ENCODE measurements around the gene RESP18.
"Not testable (repeated sequence)": the region's sequence is repeated elsewhere in the genome, so short reads cannot be mapped to it uniquely, and the experiment has no call there.

The RESP18 gene

GRCh38 chr2:219331560-219332213 is 857 bp downstream of the RESP18 start:
- intact Hi-C loops (cut with DNase I) = no loop called here
- peak in 41 of 42 donors; percentile 15 to 82 (median 60) for DNase-seq

- DNase-seq = peak in 18 of 42 donors; percentile 5 to 66 (median 30)
- intact Hi-C loops (cut with DNase I) = no loop called here
These were observed 4.8 kb downstream of the RESP18 start for GRCh38 chr2:219327719-219328118.

- intact Hi-C loops (cut with DNase I) = no loop called here
- peak in 1 of 42 donors; percentile 25 for DNase-seq
These were observed 6.8 kb downstream of the RESP18 start for GRCh38 chr2:219325657-219326315.

- intact Hi-C loops (cut with DNase I) = no loop called here
- DNase-seq = peak in 1 of 42 donors; percentile 30
These were observed 7.4 kb downstream of the RESP18 start for GRCh38 chr2:219325136-219325535.

- peak in 1 of 42 donors; percentile 5 for DNase-seq
- intact Hi-C loops (cut with DNase I) = no loop called here
These were observed 9.1 kb downstream of the RESP18 start for GRCh38 chr2:219323434-219323833.

GRCh38 chr2:219314804-219315468 is 17.6 kb downstream of the RESP18 start:
- peak in 1 of 42 donors; percentile 17 for DNase-seq
- intact Hi-C loops (cut with DNase I) = no loop called here

- peak in 1 of 42 donors; percentile 4 for DNase-seq
- intact Hi-C loops (cut with DNase I) = not testable (repeated sequence)
These were observed 19.8 kb downstream of the RESP18 start for GRCh38 chr2:219312683-219313263.

- intact Hi-C loops (cut with DNase I) = no loop called here
- DNase-seq = peak; percentile 58 to 97 (median 84)
These were observed 23.3 kb downstream of the RESP18 start, which contains the start of gene PTPRN for GRCh38 chr2:219309278-219309677. Gene PTPRN, minus strand, starts transcription at chr2:219309401. Its CDS starts 69 bp downstream, at chr2:219309332.

- intact Hi-C loops (cut with DNase I) = no loop called here
- peak in 33 of 42 donors; percentile 40 to 82 (median 61) for DNase-seq
These were observed 24.1 kb downstream of the RESP18 start for GRCh38 chr2:219308142-219309101.

GRCh38 chr2:219306047-219306446 is 26.5 kb downstream of the RESP18 start:
- intact Hi-C loops (cut with DNase I) = no loop called here
- no peak for DNase-seq

- intact Hi-C loops (cut with DNase I) = no loop called here
These were observed 28.3 kb downstream of the RESP18 start for GRCh38 chr2:219304223-219304622.

GRCh38 chr2:219302412-219302968 is 30.1 kb downstream of the RESP18 start:
- DNase-seq = peak in 1 of 42 donors; percentile 29
- intact Hi-C loops (cut with DNase I) = no loop called here

More at GRCh38 chr2:219304223-219304622, 28.3 kb downstream of the RESP18 start:
- no peak for DNase-seq

- intact Hi-C loops (cut with DNase I) = no loop called here
- DNase-seq = peak in 2 of 42 donors; percentile 19 to 36
These were observed 32.5 kb downstream of the RESP18 start for GRCh38 chr2:219300022-219300421.

- intact Hi-C loops (cut with DNase I) = loop anchor here (5.0 kb wide), 2 partner anchors 72 to 137 kb away; partner anchors contain the start of genes ANKZF1, ATG9A and NHEJ1
These were observed 33.2 kb downstream of the RESP18 start for GRCh38 chr2:219299372-219299760.

GRCh38 chr2:219298759-219299371 is 33.7 kb downstream of the RESP18 start:
- intact Hi-C loops (cut with DNase I) = loop anchor here (5.0 kb wide), 2 partner anchors 72 to 137 kb away; partner anchors contain the start of genes ANKZF1, ATG9A and NHEJ1

More at GRCh38 chr2:219299372-219299760, 33.2 kb downstream of the RESP18 start:
- DNase-seq = peak in 2 of 42 donors; percentile 33 to 37

GRCh38 chr2:219297766-219298456 is 34.6 kb downstream of the RESP18 start:
- intact Hi-C loops (cut with DNase I) = loop anchor here (5.0 kb wide), 2 partner anchors 71 to 136 kb away; partner anchors contain the start of genes ANKZF1, ATG9A and NHEJ1
- DNase-seq = peak in 2 of 42 donors; percentile 25 to 30

More at GRCh38 chr2:219298759-219299371, 33.7 kb downstream of the RESP18 start:
- DNase-seq = peak; percentile 73 to 97 (median 91)

All from head of caudate nucleus (tissue), 42 donors.